NCI-H2081 treated with DMSO at 0.1 percent for 48 hours (cell line): ENCODE results near the gene ATP5ME.
"Not testable (repeated sequence)": the region's sequence is repeated elsewhere in the genome, so short reads cannot be mapped to it uniquely, and the experiment has no call there.

Source experiments
- DNase-seq: peaks from one replicate; lab custom pipeline; 2025; lab: John Stamatoyannopoulos, UW

The ATP5ME gene

GRCh38 chr4:704971-705277 lies 30.8 kb upstream of the ATP5ME start:
- DNase-seq = no peak

DNA sequence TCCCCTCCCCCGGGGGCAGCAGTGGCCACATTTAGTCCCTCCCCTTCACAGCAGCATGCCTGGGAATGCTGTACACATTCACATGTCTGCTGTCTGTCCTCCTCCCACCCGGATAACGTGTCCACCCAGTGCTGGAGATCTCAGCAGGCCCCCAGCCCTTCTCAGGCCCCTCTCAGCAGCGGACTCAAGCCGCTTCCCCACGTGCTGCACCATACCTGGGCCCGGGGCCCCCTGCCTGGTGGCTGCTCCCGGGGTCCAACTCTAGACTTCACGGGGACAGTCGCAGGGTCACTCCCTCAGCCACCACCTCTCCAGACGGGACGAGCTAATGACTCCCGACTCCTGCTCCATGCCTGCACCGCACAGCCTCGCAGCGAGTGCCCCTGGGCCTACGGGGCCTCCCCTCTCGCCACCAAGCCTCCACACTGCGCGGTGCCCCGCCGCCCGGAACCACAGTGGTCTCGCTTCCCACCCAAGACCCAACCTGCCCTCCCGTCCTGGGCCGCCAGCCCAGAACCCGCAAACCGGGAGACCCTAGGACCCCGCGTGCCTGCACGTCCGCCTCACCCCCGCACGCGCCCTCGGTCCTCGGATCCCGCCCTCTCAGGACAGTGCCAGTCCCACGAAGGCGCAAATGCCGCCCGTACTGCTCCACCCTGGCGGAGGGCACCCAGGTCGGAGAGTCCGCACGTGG lies 30.3 kb upstream of the ATP5ME start:
- no peak for DNase-seq

DNA sequence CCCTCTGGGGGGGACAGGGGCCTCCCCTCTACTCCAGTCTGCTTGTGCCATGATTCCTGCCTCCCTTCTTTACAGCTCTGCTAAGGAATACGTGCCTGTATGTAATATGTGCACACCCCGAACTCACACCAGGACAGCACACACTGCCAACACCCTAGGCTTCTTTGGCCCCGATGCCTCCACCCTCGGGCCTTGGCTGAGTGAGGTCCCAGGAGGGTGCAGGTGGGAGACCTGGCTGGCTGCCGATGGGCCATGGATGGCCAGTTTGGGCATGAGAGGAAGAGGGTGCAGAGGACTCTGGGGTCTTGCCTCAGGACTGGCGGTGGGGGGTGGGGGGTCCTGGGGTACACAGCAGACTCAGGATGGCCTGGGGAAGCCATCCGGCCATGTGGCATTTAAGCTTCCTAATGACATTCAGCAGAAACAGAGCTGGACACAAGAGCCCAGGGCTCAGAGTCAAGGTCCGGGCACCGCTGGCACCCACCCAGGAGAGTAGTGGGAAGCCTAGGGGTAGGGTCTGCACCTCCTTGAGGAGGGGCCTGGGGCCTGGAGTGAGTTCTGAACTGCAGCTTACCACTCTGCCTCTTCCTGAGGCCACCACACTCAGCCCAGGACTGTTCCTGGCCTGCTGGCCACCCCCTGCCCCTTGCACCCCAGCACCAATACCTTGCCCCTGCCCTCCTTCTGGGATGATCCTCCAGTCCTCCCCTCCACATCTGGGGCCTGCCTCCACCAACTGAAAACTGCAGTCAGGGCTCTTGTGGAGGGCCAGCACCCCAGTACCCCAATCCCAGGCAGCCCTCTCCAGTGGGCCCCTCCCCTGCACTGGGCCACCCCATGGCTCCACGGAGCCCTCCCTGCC lies 29.5 kb upstream of the ATP5ME start:
- no peak for DNase-seq

- no peak for DNase-seq
These were observed 28.6 kb upstream of the ATP5ME start for GRCh38 chr4:702618-703048.

GRCh38 chr4:700587-701264 lies 26.6 kb upstream of the ATP5ME start:
- no peak for DNase-seq

- no peak for DNase-seq
These were observed 25.9 kb upstream of the ATP5ME start for GRCh38 chr4:699816-700580.

- DNase-seq = not testable (repeated sequence)
These were observed 20.4 kb upstream of the ATP5ME start for GRCh38 chr4:694341-694940.

DNA sequence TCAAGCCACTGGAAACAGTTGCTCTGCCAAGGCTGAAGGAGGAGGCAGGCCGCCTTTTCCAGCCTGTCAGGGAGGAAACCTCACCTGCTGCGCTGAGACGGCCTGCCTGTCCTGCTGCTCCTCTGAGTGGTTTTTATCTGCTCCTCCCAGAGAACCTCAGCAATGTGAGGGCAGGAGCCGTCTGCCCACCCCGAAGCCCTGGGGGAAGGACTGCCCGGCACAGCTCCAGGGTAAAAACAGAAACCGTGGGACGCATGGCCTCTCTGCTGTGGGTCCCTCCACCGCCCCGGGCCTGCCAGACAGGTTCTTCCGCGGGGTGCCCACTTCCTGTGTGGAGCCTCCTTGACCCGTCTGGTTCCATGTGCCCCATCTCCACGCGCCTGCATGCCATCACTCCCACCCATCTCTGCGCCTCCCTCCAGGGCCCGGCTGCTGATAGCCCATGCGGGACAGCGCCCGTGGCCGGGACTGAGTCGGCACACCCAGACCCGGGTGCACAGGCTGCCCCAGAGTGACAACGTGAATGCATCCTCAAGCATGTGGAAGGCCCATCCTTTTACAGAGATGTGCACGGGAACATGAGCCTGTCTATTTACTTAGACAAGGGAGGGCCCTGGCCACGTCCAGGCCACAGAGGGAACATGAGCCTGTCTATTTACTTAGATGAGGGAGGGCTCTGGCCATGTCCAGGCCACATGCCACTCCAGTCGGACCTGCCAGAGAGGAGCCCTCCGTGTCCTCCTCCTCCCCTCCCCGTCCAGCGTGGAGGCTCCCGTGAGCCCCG lies 18.9 kb upstream of the ATP5ME start:
- DNase-seq = no peak

DNA sequence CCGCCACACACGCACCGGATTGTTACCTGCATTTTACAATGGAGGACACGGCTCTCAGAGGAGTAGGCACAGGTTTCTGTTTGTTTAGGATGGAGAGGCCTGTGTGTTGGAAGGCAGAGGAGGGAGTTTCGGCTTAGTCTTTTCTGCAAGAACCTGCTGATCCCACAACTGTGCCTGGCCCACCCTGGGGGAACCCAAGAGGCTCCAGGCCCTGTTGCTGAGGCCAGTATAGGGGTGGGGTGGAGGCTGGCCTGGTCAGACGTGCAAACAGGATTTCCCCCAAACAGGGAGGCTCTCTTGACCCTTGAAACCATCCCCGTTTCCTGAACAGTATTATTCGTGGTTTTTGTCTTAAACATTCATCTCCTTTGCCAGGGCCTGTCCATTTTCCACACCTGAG lies 15.6 kb upstream of the ATP5ME start:
- DNase-seq = no peak

GRCh38 chr4:688854-689681 lies 15.0 kb upstream of the ATP5ME start, which contains the start of gene SLC49A3:
SLC49A3 (minus strand) TSS chr4:689151; CDS start chr4:689127, 24 bp downstream.
- DNase-seq = no peak

- DNase-seq = no peak
These were observed 14.1 kb upstream of the ATP5ME start for GRCh38 chr4:687971-688853.

DNA sequence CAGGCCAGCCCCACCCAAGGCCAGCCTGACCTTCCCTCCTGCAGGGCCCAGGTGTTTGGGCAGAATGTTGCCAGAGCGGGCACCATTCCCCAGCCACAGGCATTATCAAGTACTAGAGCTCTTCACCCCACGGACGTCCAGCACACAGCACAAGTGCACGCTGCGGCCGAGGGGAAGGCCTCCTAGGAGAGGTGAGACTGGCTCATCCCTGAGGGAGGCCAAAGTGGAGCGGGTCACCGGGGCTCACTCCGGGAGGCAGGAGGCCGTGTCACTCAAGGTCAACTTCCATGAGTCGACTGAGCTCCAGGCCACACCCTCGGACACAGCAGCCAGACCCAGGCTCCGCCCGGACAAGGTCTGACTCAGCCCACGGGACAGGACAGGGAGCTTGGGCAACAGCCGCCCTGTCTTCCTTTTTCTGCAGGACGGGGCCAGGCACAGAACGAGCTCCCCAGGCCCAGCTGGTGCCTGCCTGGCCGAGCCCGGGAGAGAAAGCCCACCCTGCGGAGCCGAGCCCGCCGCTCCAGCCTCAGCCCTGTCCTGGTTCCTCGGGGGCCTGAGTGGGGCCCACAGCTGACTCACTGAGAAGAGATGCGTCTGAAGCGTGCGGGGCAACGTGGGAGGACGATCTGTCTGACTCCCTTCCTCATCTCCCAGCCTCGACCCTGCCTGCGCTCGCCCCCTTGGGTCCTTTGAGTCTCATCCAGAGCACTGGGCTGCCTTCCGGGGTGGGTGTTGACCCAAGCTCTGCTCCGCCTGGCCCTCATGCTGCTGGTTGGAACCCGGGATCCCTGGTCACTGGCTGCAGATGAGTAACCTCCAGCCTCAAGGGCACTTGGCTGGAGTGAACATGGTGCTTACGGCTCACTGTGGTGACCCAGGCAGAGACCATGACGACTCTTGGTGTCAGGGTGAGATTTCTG lies 13.2 kb upstream of the ATP5ME start:
- DNase-seq = no peak

- no peak for DNase-seq
These were observed 12.5 kb upstream of the ATP5ME start for GRCh38 chr4:686413-687040.

DNA sequence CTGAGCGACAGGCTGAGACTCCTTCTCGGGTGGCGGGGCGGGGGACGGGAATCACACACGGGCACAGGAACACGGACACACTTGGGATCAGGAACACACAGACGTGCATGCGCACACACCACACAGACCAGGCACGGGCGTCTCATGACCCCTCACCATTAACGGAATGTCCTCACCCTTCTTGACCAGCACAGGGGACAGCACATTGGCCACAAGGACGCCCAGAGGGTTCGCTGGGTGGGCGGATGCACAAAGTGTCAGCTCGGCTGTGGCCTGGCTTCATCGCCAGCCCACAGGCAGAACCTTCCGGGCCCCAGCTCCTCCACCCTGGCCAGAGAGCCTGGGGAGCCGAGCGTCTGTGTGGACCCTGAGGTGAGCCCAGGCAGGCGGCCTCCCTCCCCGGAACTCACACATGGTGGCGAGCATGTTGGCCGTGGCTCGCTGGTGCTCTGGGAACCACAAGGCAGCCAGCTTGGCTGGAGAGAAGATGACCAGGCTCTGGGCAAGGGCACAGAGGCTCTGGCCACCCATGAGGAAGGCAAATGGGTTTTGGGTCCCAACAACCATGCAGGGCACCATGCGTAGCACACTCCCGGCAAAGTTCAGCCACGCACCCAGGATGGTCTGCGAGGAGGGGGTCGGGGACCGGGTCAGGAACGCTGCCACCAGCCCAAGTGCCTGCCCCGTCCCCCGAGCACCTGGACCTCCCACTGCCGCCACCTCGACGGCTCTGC lies 11.8 kb upstream of the ATP5ME start:
- no peak for DNase-seq

- no peak for DNase-seq
These were observed 10.7 kb upstream of the ATP5ME start for GRCh38 chr4:684623-685327.

DNA sequence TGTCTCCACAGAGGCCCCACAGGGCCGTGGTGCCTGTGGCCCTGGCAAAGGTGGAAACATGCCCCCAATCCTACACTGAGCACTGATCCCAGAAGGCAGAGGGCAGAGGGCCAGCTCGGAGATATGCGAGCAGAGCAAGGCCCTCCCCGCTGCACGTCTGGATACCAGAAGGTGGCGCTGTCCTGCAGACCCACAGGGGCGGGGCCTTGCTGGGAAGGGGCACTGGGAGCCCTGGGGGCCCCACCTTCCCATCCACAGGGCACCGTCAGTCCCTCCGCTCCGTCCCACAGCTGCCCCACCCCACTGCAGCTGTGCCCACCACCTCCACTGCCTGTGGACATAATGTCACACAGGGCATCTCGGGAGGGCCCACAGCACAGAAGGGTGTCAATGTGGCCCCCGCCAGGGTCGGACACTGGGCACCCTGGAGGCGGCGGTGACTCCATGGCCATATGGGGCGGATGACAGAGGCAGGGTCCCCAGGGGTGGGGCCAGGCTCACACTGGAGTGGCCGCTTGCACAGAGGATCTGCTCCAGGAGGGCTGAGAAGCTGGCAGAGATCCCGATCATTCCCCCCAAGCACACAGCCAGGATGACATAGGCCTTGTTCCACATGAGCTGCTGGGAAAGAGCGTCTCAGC lies 10.0 kb upstream of the ATP5ME start:
- DNase-seq = no peak
